ENCODE measurements around the gene MFSD12.

Gene MFSD12

DNA sequence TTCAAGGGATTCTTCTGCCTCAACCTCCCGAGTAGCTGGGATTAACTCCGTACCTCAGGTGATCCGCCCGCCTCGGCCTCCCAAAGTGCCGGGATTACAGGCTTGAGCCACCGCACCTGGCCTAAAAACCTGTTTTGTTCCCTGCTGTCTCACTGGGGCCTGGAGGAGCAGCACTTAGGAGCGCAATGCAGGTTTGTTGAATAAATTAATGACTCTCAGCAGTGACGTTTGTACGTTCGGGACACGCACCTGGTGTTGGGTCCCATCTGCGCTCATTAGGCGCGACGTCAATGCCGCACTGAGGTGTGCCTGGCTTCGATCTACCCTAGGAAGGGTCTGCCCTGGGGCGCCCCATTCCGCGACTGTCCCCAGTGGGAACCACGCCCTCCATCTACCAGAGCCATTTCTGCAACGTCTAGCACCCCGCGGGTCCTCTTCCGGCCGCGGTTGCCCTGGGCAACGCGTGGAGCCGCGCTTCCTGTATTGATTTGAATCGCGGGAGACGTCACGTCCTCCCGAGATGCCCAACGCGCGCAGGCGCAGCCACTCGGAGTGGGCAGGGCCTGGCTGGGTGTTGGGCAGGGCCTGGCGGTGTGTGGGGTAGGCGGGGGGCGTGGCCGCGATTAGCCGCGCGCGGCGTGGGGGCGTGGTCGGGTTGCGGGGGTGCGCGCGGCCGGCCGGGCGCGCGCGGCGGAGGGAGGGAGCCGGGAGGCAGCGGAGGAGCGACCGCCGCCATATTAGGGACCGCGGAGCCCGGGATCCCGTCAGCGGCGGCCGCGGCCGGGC is 51.6 kb downstream of the MFSD12 start, which contains the start of gene FZR1:
TSS of gene FZR1 (plus strand) at position 714 of the 786 bp plus-strand sequence. CDS start 16,679 bp downstream, outside the sequence.
- Histone ChIP-seq H3K18ac (ENCODE audit: low read length) (peak within 1 kb of the TSS; percentile 95), H3K14ac (ENCODE audit: low read length) (peak within 1 kb of the TSS; percentile 94), H3K4me3 (ENCODE audit: low read length in 2 of 2) (peak within 1 kb of the TSS; percentile 90 to 92), H2AK5ac (ENCODE audit: low read depth, low read length) (peak within 1 kb of the TSS; percentile 97), H3K4me2 (ENCODE audit: insufficient read depth, low read length, poor library complexity, severe bottlenecking) (peak within 1 kb of the TSS; percentile 99), H3K23ac (ENCODE audit: low read depth, low read length, poor library complexity) (peak within 1 kb of the TSS; percentile 85), H3K9me3 (replicated peaks in 1 of 2; ENCODE audit: control insufficient read depth in 2 of 2, insufficient read depth in 1 of 2, low read depth in 1 of 2, low read length in 2 of 2) (no peaks in the 10 kb centered on the region), H3K36me3 (replicated peaks in 1 of 2; ENCODE audit: control insufficient read depth in 2 of 2, insufficient read depth in 2 of 2, low read length in 2 of 2) (peaks cover 17 to 31% of the 10 kb centered on the region in 2 donors), H2AFZ (ENCODE audit: low read length) (peak within 1 kb of the TSS; percentile 90), H3K79me1 (ENCODE audit: low read depth, low read length) (peaks cover 33% of the 10 kb centered on the region), H2BK12ac (ENCODE audit: low read length) (no peak within 1 kb of the TSS), H4K8ac (ENCODE audit: low read depth, low read length) (peak within 1 kb of the TSS; percentile 86), H2BK120ac (ENCODE audit: low read depth, low read length) (peak within 1 kb of the TSS; percentile 97), H3K4me1 (ENCODE audit: control insufficient read depth in 2 of 2, insufficient read depth in 1 of 2, low read depth in 1 of 2, low read length in 2 of 2) (peaks cover 9 to 13% of the 10 kb centered on the region in 2 donors), H2BK15ac (ENCODE audit: low read length) (no peak within 1 kb of the TSS), H2BK5ac (ENCODE audit: low read length) (peak within 1 kb of the TSS; percentile 90), H4K91ac (ENCODE audit: low read depth, low read length, poor library complexity) (no peak within 1 kb of the TSS), H3K27ac (replicated peaks; ENCODE audit: low read length) (peak within 1 kb of the TSS; percentile 47), H3K9ac (ENCODE audit: low read depth, low read length, poor library complexity) (peak within 1 kb of the TSS; percentile 99), H3K27me3 (ENCODE audit: control insufficient read depth in 3 of 3, insufficient read depth in 3 of 3, low read depth in 1 of 3, low read length in 3 of 3) (no peaks in the 10 kb centered on the region), H3K4ac (ENCODE audit: low read length) (no peak within 1 kb of the TSS)
- no CpG with 5 or more reads among the region's 79 CpGs for WGBS, 2 donors (ENCODE audit: extremely low coverage in 2 of 2, insufficient read length in 2 of 2, insufficient replicate concordance in 1 of 2)
- peak; percentile 96 for DNase-seq (ENCODE audit: low spot score)

GRCh38 chr19:3504735-3505134 is 52.7 kb downstream of the MFSD12 start:
- Histone ChIP-seq H3K23ac (ENCODE audit: low read depth, low read length, poor library complexity) (no peak overlapping the region), H3K27ac (replicated peaks; ENCODE audit: low read length) (no peak overlapping the region)

GRCh38 chr19:3503036-3503572 is 54.3 kb downstream of the MFSD12 start:
- peak overlapping the region; percentile 91 for H2BK15ac ChIP-seq (ENCODE audit: low read length)
- peak overlapping the region; percentile 14 for H2BK12ac ChIP-seq (ENCODE audit: low read length)
- no peak overlapping the region for H3K4me2 ChIP-seq (ENCODE audit: insufficient read depth, low read length, poor library complexity, severe bottlenecking)
- H4K91ac ChIP-seq (ENCODE audit: low read depth, low read length, poor library complexity) = no peak overlapping the region
- H3K4me3 ChIP-seq (ENCODE audit: low read length in 2 of 2) = no peak overlapping the region
- DNase-seq (ENCODE audit: low spot score) = no peak
- H3K4ac ChIP-seq (ENCODE audit: low read length) = no peak overlapping the region
- H3K18ac ChIP-seq (ENCODE audit: low read length) = no peak overlapping the region
- peaks cover 17% of the 10 kb centered on the region for H3K79me1 ChIP-seq (ENCODE audit: low read depth, low read length)
- H2BK120ac ChIP-seq (ENCODE audit: low read depth, low read length) = no peak overlapping the region
- H3K27me3 ChIP-seq (ENCODE audit: control insufficient read depth in 3 of 3, insufficient read depth in 3 of 3, low read depth in 1 of 3, low read length in 3 of 3) = no peaks in the 10 kb centered on the region
- peaks cover 0 to 5% of the 10 kb centered on the region in 2 donors for H3K36me3 ChIP-seq (replicated peaks in 1 of 2; ENCODE audit: control insufficient read depth in 2 of 2, insufficient read depth in 2 of 2, low read length in 2 of 2)
- H3K4me1 ChIP-seq (ENCODE audit: control insufficient read depth in 2 of 2, insufficient read depth in 1 of 2, low read depth in 1 of 2, low read length in 2 of 2) = peaks cover 9 to 16% of the 10 kb centered on the region in 2 donors
- H2AK5ac ChIP-seq (ENCODE audit: low read depth, low read length) = no peak overlapping the region
- no peak overlapping the region for H4K8ac ChIP-seq (ENCODE audit: low read depth, low read length)
- WGBS, 2 donors (ENCODE audit: extremely low coverage in 2 of 2, insufficient read length in 2 of 2, insufficient replicate concordance in 1 of 2) = no CpG with 5 or more reads among the region's 13 CpGs
- peaks cover 0 to 2% of the 10 kb centered on the region in 2 donors for H3K9me3 ChIP-seq (replicated peaks in 1 of 2; ENCODE audit: control insufficient read depth in 2 of 2, insufficient read depth in 1 of 2, low read depth in 1 of 2, low read length in 2 of 2)
- no peak overlapping the region for H2BK5ac ChIP-seq (ENCODE audit: low read length)
- no peak overlapping the region for H3K27ac ChIP-seq (replicated peaks; ENCODE audit: low read length)
- peak overlapping the region; percentile 69 for H2AFZ ChIP-seq (ENCODE audit: low read length)
- H3K14ac ChIP-seq (ENCODE audit: low read length) = no peak overlapping the region
- no peak overlapping the region for H3K9ac ChIP-seq (ENCODE audit: low read depth, low read length, poor library complexity)
- H3K23ac ChIP-seq (ENCODE audit: low read depth, low read length, poor library complexity) = no peak overlapping the region

More at GRCh38 chr19:3504735-3505134, 52.7 kb downstream of the MFSD12 start:
- Histone ChIP-seq H3K9me3 (replicated peaks in 1 of 2; ENCODE audit: control insufficient read depth in 2 of 2, insufficient read depth in 1 of 2, low read depth in 1 of 2, low read length in 2 of 2) (peaks cover 0 to 2% of the 10 kb centered on the region in 2 donors), H2AFZ (ENCODE audit: low read length) (no peak overlapping the region), H3K36me3 (replicated peaks in 1 of 2; ENCODE audit: control insufficient read depth in 2 of 2, insufficient read depth in 2 of 2, low read length in 2 of 2) (peaks cover 12 to 20% of the 10 kb centered on the region in 2 donors), H4K8ac (ENCODE audit: low read depth, low read length) (no peak overlapping the region), H3K4me3 (ENCODE audit: low read length in 2 of 2) (no peak overlapping the region), H3K9ac (ENCODE audit: low read depth, low read length, poor library complexity) (no peak overlapping the region), H2BK12ac (ENCODE audit: low read length) (no peak overlapping the region), H3K14ac (ENCODE audit: low read length) (no peak overlapping the region), H3K4me2 (ENCODE audit: insufficient read depth, low read length, poor library complexity, severe bottlenecking) (no peak overlapping the region), H3K27me3 (ENCODE audit: control insufficient read depth in 3 of 3, insufficient read depth in 3 of 3, low read depth in 1 of 3, low read length in 3 of 3) (no peaks in the 10 kb centered on the region), H2AK5ac (ENCODE audit: low read depth, low read length) (no peak overlapping the region), H3K18ac (ENCODE audit: low read length) (no peak overlapping the region), H3K79me1 (ENCODE audit: low read depth, low read length) (peaks cover 29% of the 10 kb centered on the region), H2BK5ac (ENCODE audit: low read length) (no peak overlapping the region), H4K91ac (ENCODE audit: low read depth, low read length, poor library complexity) (no peak overlapping the region), H3K4ac (ENCODE audit: low read length) (no peak overlapping the region), H2BK120ac (ENCODE audit: low read depth, low read length) (no peak overlapping the region), H2BK15ac (ENCODE audit: low read length) (no peak overlapping the region), H3K4me1 (ENCODE audit: control insufficient read depth in 2 of 2, insufficient read depth in 1 of 2, low read depth in 1 of 2, low read length in 2 of 2) (peaks cover 9 to 14% of the 10 kb centered on the region in 2 donors)
- DNase-seq (ENCODE audit: low spot score) = no peak
- no CpG with 5 or more reads among the region's 5 CpGs for WGBS, 2 donors (ENCODE audit: extremely low coverage in 2 of 2, insufficient read length in 2 of 2, insufficient replicate concordance in 1 of 2)

DNA sequence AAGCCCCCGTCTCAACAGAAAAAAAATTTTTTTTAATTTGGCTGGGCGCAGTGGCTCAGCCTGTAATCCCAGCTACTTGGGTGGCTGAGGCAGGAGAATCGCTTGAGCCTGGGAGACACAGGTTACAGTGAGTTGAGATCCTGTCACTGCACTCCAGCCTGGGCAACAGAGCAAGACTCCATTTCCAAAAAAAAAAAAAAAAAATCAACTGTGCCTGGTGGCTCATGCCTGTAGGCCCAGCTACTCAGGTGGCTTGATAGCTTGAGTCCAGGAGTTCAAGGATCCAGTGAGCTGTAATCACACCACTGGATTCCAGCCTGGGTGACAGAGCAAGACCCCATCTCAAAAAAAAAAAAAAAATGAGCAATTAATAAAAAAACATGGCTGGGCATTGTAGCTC is 55.6 kb downstream of the MFSD12 start:
- Histone ChIP-seq H3K4me2 (ENCODE audit: insufficient read depth, low read length, poor library complexity, severe bottlenecking) (no peak overlapping the region), H3K18ac (ENCODE audit: low read length) (no peak overlapping the region), H2AFZ (ENCODE audit: low read length) (no peak overlapping the region), H3K79me1 (ENCODE audit: low read depth, low read length) (peaks cover 9% of the 10 kb centered on the region), H3K4ac (ENCODE audit: low read length) (no peak overlapping the region), H2BK120ac (ENCODE audit: low read depth, low read length) (no peak overlapping the region), H3K36me3 (replicated peaks in 1 of 2; ENCODE audit: control insufficient read depth in 2 of 2, insufficient read depth in 2 of 2, low read length in 2 of 2) (peaks cover 2 to 7% of the 10 kb centered on the region in 2 donors), H2BK15ac (ENCODE audit: low read length) (no peak overlapping the region), H3K4me3 (ENCODE audit: low read length in 2 of 2) (no peak overlapping the region), H3K14ac (ENCODE audit: low read length) (no peak overlapping the region), H3K9ac (ENCODE audit: low read depth, low read length, poor library complexity) (no peak overlapping the region), H3K9me3 (replicated peaks in 1 of 2; ENCODE audit: control insufficient read depth in 2 of 2, insufficient read depth in 1 of 2, low read depth in 1 of 2, low read length in 2 of 2) (peaks cover 0 to 2% of the 10 kb centered on the region in 2 donors), H4K8ac (ENCODE audit: low read depth, low read length) (no peak overlapping the region), H3K27me3 (ENCODE audit: control insufficient read depth in 3 of 3, insufficient read depth in 3 of 3, low read depth in 1 of 3, low read length in 3 of 3) (no peaks in the 10 kb centered on the region), H3K27ac (replicated peaks; ENCODE audit: low read length) (no peak overlapping the region), H2AK5ac (ENCODE audit: low read depth, low read length) (no peak overlapping the region), H4K91ac (ENCODE audit: low read depth, low read length, poor library complexity) (no peak overlapping the region), H3K23ac (ENCODE audit: low read depth, low read length, poor library complexity) (no peak overlapping the region), H2BK5ac (ENCODE audit: low read length) (no peak overlapping the region), H3K4me1 (ENCODE audit: control insufficient read depth in 2 of 2, insufficient read depth in 1 of 2, low read depth in 1 of 2, low read length in 2 of 2) (peaks cover 5 to 8% of the 10 kb centered on the region in 2 donors), H2BK12ac (ENCODE audit: low read length) (no peak overlapping the region)
- WGBS, 2 donors (ENCODE audit: extremely low coverage in 2 of 2, insufficient read length in 2 of 2, insufficient replicate concordance in 1 of 2) = no CpG with 5 or more reads among the region's 3 CpGs
- no peak for DNase-seq (ENCODE audit: low spot score)

All from neuronal stem cell (in vitro differentiated cells).